SK-N-SH (cell line): ENCODE data around the gene MED31. TPM values are rescaled to one million over a fixed set of nuclear protein-coding genes. Genes with fewer than 3 reads are reported as not detected.

ENCODE experiments used
- CTCF ChIA-PET: fragments of 300-600, 350-600 bp; formaldehyde crosslinking; extraction: SDS; loops from one replicate; lab custom pipeline; 2021; lab: Yijun Ruan, JAX
- POLR2A ChIA-PET: fragments of 350-600 bp; sonication (Branson Sonifier 250); formaldehyde crosslinking; extraction: SDS; loops from one replicate; lab custom pipeline; 2020; ENCODE audit warnings: antibody characterized with exemption, inconsistent platforms; lab: Yijun Ruan, JAX
- DNase-seq: peaks from one replicate; pipeline ENCODE4 v3.0.0; 2012
- H2AFZ ChIP-seq: fragments of 200-600 bp; sonication (generic); 2 replicates; pipeline ENCODE4 v1.8.1; 2016; ENCODE audit warnings: antibody characterized with exemption, mild to moderate bottlenecking, low read depth
- H3F3A ChIP-seq: fragments of 200-600 bp; sonication (generic); replicated peaks from 2 replicates; pipeline ENCODE3; 2016; ENCODE audit warnings: antibody characterized with exemption, mild to moderate bottlenecking; ENCODE audit not compliant: insufficient read depth
- H3K27ac ChIP-seq, 2 experiments: fragments of 200-500 bp in 1 of 2; fragments of 200-600 bp in 1 of 2; sonication (Bioruptor generic) in 1 of 2; sonication (generic), shearing (Covaris generic) in 1 of 2; 2 replicates each; pipeline versions ENCODE4 v1.5.1 to v1.6.1; 2014 to 2016; ENCODE audit warnings: low read depth in 2 of 2, inconsistent platforms in 1 of 2, low read length in 1 of 2, mild to moderate bottlenecking in 1 of 2, mixed read lengths in 1 of 2
- H3K27me3 ChIP-seq: fragments of 200-600 bp; sonication (generic), shearing (Covaris generic); 2 replicates; pipeline ENCODE4 v1.6.1; 2016; ENCODE audit warnings: mixed run types; ENCODE audit not compliant: insufficient read depth
- H3K36me3 ChIP-seq, 2 experiments: fragments of 200-500 bp in 1 of 2; fragments of 200-600 bp in 1 of 2; sonication (Bioruptor generic) in 1 of 2; sonication (generic) in 1 of 2; replicated peaks in 1 of 2; 2 replicates each; pipeline versions ENCODE3 to v1.5.1; 2014 to 2016; ENCODE audit warnings: low read length in 1 of 2, mild to moderate bottlenecking in 1 of 2; ENCODE audit not compliant: insufficient read depth in 2 of 2, control insufficient read depth in 1 of 2
- H3K4me1 ChIP-seq, 2 experiments: fragments of 200-500 bp in 1 of 2; fragments of 200-600 bp in 1 of 2; sonication (Bioruptor generic) in 1 of 2; sonication (generic), shearing (Covaris generic) in 1 of 2; 2 replicates each; pipeline versions ENCODE4 v1.5.1 to v1.6.1; 2014 to 2016; ENCODE audit warnings: low read depth in 1 of 2, low read length in 1 of 2, mixed run types in 1 of 2; ENCODE audit not compliant: insufficient read depth in 2 of 2, control insufficient read depth in 1 of 2
- H3K4me2 ChIP-seq: fragments of 200-600 bp; sonication (generic), shearing (Covaris generic); 2 replicates; pipeline ENCODE4 v1.6.1; 2017; ENCODE audit warnings: mixed run types
- H3K4me3 ChIP-seq, 2 experiments: fragments of 200-500 bp in 1 of 2; fragments of 200-600 bp in 1 of 2; sonication (Bioruptor generic) in 1 of 2; sonication (generic), shearing (Covaris generic) in 1 of 2; 2 replicates each; pipeline versions ENCODE4 v1.5.1 to v1.8.1; 2014 to 2016; ENCODE audit warnings: low read depth in 2 of 2, inconsistent platforms in 1 of 2, low read length in 1 of 2, mild to moderate bottlenecking in 1 of 2, mixed read lengths in 1 of 2, moderate library complexity in 1 of 2
- H3K79me2 ChIP-seq: fragments of 200-600 bp; sonication (generic); 2 replicates; pipeline ENCODE4 v1.8.1; 2017; ENCODE audit warnings: mild to moderate bottlenecking; ENCODE audit not compliant: insufficient read depth
- H3K9ac ChIP-seq: fragments of 200-600 bp; sonication (generic); 2 replicates; pipeline ENCODE4 v1.6.1; 2017; ENCODE audit warnings: mixed run types
- H3K9me2 ChIP-seq: fragments of 200-600 bp; sonication (generic); 2 replicates; pipeline ENCODE4 v1.6.1; 2017; ENCODE audit warnings: mixed run types
- H3K9me3 ChIP-seq: fragments of 200-600 bp; sonication (generic); 2 replicates; pipeline ENCODE4 v1.6.1; 2017; ENCODE audit warnings: mixed run types, mild to moderate bottlenecking, moderate library complexity
- H4K20me1 ChIP-seq: fragments of 200-600 bp; sonication (generic); 2 replicates; pipeline ENCODE4 v1.6.1; 2017; ENCODE audit warnings: mild to moderate bottlenecking, mixed run types; ENCODE audit not compliant: insufficient read depth
- CHD2 ChIP-seq: fragments of 150-350 bp; IDR thresholded peaks from 2 replicates; pipeline ENCODE4 v1.6.1; 2018; ENCODE audit warnings: low read length; ENCODE audit not compliant: partially characterized antibody
- ELF1 ChIP-seq: IDR thresholded peaks from 2 replicates; pipeline ENCODE4 v1.4.0; 2012
- EP300 ChIP-seq, 2 experiments: IDR thresholded peaks; 2 replicates each; pipeline versions ENCODE4 v1.4.0 to v1.6.1; 2012; ENCODE audit warnings: borderline replicate concordance in 1 of 2, low read depth in 1 of 2, low read length in 1 of 2
- EZH2phosphoT487 ChIP-seq: fragments of 200-600 bp; sonication (generic); IDR thresholded peaks from 2 replicates; pipeline ENCODE4 v1.6.1; 2017; ENCODE audit warnings: low read depth, mixed run types, mild to moderate bottlenecking, antibody characterized with exemption, moderate library complexity, borderline replicate concordance
- FOSL2 ChIP-seq: IDR thresholded peaks from 2 replicates; pipeline ENCODE4 v1.4.0; 2012; ENCODE audit warnings: low read depth, mild to moderate bottlenecking, moderate library complexity, borderline replicate concordance
- GATA2 ChIP-seq: sonication (generic); formaldehyde crosslinking; IDR thresholded peaks from 2 replicates; pipeline ENCODE4 v1.5.0; 2020; ENCODE audit warnings: mild to moderate bottlenecking, missing genetic modification reagents
- MXI1 ChIP-seq: IDR thresholded peaks from 2 replicates; pipeline ENCODE4 v1.6.1; 2012; ENCODE audit warnings: mild to moderate bottlenecking, low read depth, low read length, improper control_type of control experiment
- RAD21 ChIP-seq: IDR thresholded peaks from 2 replicates; pipeline ENCODE4 v1.6.1; 2012; ENCODE audit warnings: mild to moderate bottlenecking, low read length
- RCOR1 ChIP-seq: fragments of 150-350 bp; IDR thresholded peaks from 2 replicates; pipeline ENCODE4 v1.6.1; 2017; ENCODE audit warnings: antibody characterized with exemption, low read length
- SIN3A ChIP-seq: IDR thresholded peaks from 2 replicates; pipeline ENCODE4 v1.6.1; 2012; ENCODE audit warnings: low read depth, mild to moderate bottlenecking, low read length, moderate library complexity, borderline replicate concordance
- SMC3 ChIP-seq: IDR thresholded peaks from 2 replicates; pipeline ENCODE4 v1.6.1; 2012; ENCODE audit warnings: low read depth, low read length, improper control_type of control experiment
- TAF1 ChIP-seq: IDR thresholded peaks from 2 replicates; pipeline ENCODE4 v1.6.1; 2012; ENCODE audit warnings: low read depth, mild to moderate bottlenecking, low read length, moderate library complexity, borderline replicate concordance
- YY1 ChIP-seq: IDR thresholded peaks from 2 replicates; pipeline ENCODE4 v1.4.0; 2012; ENCODE audit warnings: low read depth, mild to moderate bottlenecking
- WGBS: methylation state at CpG from one replicate; pipeline ENCODE4 v1.1.6; 2017; ENCODE audit warnings: low lambda C conversion rate; 5-methylcytosine and 5-hydroxymethylcytosine counted together
- polyA plus RNA-seq, 3 experiments: library from polyadenylated mRNA; depleted of rRNA; stranded (reverse); fragments of >200 nt; gene quantifications; 2 replicates each; pipeline ENCODE4 v1.2.3, GENCODE V29; 2012
- TF ChIP-seq, protein P1 (sequence below): fragments of 150-350 bp; IDR thresholded peaks from 2 replicates; pipeline ENCODE4 v1.6.1; 2017; ENCODE audit warnings: antibody characterized with exemption, low read length, low read depth, borderline replicate concordance
- TF ChIP-seq, protein P2 (sequence below): IDR thresholded peaks from 2 replicates; pipeline ENCODE4 v1.4.0; 2012; ENCODE audit warnings: low read depth, borderline replicate concordance
- TF ChIP-seq, protein P3 (sequence below): IDR thresholded peaks from 2 replicates; pipeline ENCODE4; 2012
- TF ChIP-seq, protein P4 (sequence below): fragments of 150-350 bp; IDR thresholded peaks from 2 replicates; pipeline ENCODE4 v1.6.1; 2016; ENCODE audit warnings: mild to moderate bottlenecking, low read depth, low read length
- TF ChIP-seq, protein P5 (sequence below): IDR thresholded peaks from 2 replicates; pipeline ENCODE4 v1.6.1; 2012; ENCODE audit warnings: mild to moderate bottlenecking, low read depth, low read length, moderate library complexity

The MED31 gene
- polyA plus RNA-seq, 1 of the 3 experiments (the other 2 are of a cell fraction): 15.1 TPM

DNA sequence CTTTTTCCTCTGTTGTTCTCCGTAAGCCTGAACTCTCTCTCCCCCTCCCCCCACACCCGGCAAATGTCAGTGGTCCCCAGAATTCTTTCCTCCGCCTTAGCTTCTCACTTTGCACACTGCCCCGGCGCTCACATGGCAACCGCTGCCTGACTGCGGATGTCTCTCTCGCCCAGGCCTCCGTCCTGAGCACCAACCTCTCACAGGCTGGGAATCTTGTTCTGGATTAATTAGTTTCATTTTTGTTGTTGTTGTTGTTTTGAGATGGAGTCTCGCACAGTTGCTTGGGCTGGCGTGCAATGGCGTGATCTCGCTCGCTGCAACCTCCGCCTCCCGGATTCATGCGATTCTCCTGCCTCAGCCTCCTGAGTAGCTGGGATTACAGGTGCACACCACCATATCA is 16.8 kb upstream of the MED31 start:
- Histone ChIP-seq H3K27me3 (peaks cover 54% of the 10 kb centered on the region), H3K9me3 (no peaks in the 10 kb centered on the region), H2AFZ (no peak overlapping the region), H3K9ac (no peak overlapping the region), H3K79me2 (no peaks in the 10 kb centered on the region), H4K20me1 (no peaks in the 10 kb centered on the region), H3K4me2 (no peak overlapping the region), H3K4me3 (no peak overlapping the region), H3K27ac (no peak overlapping the region), H3K4me1 (no peaks in the 10 kb centered on the region), H3F3A (no peaks in the 10 kb centered on the region), H3K9me2 (no peaks in the 10 kb centered on the region), H3K36me3 (no peaks in the 10 kb centered on the region)
- WGBS: 68% methylated on average over 17 of the region's 17 CpGs
- ChIA-PET CTCF (interaction anchor here (0.8 to 3.3 kb wide), 3 partner anchors 9 to 1429 kb away, joined by 3 to 12 read pairs (median 3); no protein-coding TSS in a partner anchor), POLR2A (no interaction called here)
- no peak for DNase-seq
- TF ChIP-seq SIN3A (no peak), RCOR1 (no peak), RAD21 (no peak), YY1 (no peak), TAF1 (no peak)
- TF ChIP-seq, protein P1, sequence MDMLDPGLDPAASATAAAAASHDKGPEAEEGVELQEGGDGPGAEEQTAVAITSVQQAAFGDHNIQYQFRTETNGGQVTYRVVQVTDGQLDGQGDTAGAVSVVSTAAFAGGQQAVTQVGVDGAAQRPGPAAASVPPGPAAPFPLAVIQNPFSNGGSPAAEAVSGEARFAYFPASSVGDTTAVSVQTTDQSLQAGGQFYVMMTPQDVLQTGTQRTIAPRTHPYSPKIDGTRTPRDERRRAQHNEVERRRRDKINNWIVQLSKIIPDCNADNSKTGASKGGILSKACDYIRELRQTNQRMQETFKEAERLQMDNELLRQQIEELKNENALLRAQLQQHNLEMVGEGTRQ: no peak

DNA sequence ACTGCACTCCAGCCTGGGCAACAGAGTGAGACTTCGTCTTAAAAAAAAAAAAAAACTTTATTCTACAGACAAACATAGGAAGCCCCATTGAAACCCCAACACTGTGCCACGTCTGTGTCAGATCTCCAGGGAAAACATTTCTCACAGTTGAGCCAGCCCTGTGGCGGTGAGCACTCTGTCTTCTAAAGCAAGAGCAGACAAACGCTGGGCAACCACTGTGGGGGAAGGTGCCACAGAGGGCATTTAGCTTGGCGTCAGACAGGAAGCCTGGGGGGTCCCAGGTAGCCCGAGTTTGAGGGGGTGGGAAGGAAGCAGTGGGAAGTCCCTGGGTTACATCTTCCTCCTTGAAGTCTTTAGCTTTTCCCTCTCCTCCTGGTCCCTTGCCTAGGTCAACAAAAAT is 16.1 kb upstream of the MED31 start:
- Histone ChIP-seq H3K4me1 (no peaks in the 10 kb centered on the region), H3K36me3 (no peaks in the 10 kb centered on the region), H3K27me3 (peaks cover 47% of the 10 kb centered on the region; the same call in 1 of the 2 replicates), H3K4me2 (no peak overlapping the region), H3K9ac (no peak overlapping the region), H3K27ac (no peak overlapping the region), H4K20me1 (no peaks in the 10 kb centered on the region), H2AFZ (no peak overlapping the region), H3K79me2 (no peaks in the 10 kb centered on the region), H3F3A (no peaks in the 10 kb centered on the region), H3K4me3 (no peak overlapping the region), H3K9me2 (no peaks in the 10 kb centered on the region), H3K9me3 (no peaks in the 10 kb centered on the region)
- 14% methylated on average over 6 of the region's 6 CpGs for WGBS
- ChIA-PET POLR2A (no interaction called here), CTCF (interaction anchor here (0.8 to 3.3 kb wide), 4 partner anchors 10 to 1428 kb away, joined by 3 to 12 read pairs (median 3); no protein-coding TSS in a partner anchor)
- DNase-seq: no peak
- no peak for TF ChIP-seq SIN3A
- no peak for TF ChIP-seq FOSL2
- TF ChIP-seq MXI1: no peak
- TF ChIP-seq EP300 (IDR thresholded peaks at IDR 0.05; ENCODE audit: borderline replicate concordance in 1 of 2, low read depth in 1 of 2, low read length in 1 of 2): no peak
- no peak for TF ChIP-seq EZH2phosphoT487
- TF ChIP-seq, protein P2, sequence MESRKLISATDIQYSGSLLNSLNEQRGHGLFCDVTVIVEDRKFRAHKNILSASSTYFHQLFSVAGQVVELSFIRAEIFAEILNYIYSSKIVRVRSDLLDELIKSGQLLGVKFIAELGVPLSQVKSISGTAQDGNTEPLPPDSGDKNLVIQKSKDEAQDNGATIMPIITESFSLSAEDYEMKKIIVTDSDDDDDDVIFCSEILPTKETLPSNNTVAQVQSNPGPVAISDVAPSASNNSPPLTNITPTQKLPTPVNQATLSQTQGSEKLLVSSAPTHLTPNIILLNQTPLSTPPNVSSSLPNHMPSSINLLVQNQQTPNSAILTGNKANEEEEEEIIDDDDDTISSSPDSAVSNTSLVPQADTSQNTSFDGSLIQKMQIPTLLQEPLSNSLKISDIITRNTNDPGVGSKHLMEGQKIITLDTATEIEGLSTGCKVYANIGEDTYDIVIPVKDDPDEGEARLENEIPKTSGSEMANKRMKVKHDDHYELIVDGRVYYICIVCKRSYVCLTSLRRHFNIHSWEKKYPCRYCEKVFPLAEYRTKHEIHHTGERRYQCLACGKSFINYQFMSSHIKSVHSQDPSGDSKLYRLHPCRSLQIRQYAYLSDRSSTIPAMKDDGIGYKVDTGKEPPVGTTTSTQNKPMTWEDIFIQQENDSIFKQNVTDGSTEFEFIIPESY: no peak
- TF ChIP-seq, protein P3, sequence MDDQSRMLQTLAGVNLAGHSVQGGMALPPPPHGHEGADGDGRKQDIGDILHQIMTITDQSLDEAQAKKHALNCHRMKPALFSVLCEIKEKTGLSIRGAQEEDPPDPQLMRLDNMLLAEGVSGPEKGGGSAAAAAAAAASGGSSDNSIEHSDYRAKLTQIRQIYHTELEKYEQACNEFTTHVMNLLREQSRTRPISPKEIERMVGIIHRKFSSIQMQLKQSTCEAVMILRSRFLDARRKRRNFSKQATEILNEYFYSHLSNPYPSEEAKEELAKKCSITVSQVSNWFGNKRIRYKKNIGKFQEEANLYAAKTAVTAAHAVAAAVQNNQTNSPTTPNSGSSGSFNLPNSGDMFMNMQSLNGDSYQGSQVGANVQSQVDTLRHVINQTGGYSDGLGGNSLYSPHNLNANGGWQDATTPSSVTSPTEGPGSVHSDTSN: no peak
- no peak for TF ChIP-seq RCOR1
- no peak for TF ChIP-seq ELF1
- TF ChIP-seq SMC3: no peak
- no peak for TF ChIP-seq GATA2
- no peak for TF ChIP-seq RAD21
- TF ChIP-seq, protein P4, sequence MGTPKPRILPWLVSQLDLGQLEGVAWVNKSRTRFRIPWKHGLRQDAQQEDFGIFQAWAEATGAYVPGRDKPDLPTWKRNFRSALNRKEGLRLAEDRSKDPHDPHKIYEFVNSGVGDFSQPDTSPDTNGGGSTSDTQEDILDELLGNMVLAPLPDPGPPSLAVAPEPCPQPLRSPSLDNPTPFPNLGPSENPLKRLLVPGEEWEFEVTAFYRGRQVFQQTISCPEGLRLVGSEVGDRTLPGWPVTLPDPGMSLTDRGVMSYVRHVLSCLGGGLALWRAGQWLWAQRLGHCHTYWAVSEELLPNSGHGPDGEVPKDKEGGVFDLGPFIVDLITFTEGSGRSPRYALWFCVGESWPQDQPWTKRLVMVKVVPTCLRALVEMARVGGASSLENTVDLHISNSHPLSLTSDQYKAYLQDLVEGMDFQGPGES: no peak
- TF ChIP-seq, protein P5, sequence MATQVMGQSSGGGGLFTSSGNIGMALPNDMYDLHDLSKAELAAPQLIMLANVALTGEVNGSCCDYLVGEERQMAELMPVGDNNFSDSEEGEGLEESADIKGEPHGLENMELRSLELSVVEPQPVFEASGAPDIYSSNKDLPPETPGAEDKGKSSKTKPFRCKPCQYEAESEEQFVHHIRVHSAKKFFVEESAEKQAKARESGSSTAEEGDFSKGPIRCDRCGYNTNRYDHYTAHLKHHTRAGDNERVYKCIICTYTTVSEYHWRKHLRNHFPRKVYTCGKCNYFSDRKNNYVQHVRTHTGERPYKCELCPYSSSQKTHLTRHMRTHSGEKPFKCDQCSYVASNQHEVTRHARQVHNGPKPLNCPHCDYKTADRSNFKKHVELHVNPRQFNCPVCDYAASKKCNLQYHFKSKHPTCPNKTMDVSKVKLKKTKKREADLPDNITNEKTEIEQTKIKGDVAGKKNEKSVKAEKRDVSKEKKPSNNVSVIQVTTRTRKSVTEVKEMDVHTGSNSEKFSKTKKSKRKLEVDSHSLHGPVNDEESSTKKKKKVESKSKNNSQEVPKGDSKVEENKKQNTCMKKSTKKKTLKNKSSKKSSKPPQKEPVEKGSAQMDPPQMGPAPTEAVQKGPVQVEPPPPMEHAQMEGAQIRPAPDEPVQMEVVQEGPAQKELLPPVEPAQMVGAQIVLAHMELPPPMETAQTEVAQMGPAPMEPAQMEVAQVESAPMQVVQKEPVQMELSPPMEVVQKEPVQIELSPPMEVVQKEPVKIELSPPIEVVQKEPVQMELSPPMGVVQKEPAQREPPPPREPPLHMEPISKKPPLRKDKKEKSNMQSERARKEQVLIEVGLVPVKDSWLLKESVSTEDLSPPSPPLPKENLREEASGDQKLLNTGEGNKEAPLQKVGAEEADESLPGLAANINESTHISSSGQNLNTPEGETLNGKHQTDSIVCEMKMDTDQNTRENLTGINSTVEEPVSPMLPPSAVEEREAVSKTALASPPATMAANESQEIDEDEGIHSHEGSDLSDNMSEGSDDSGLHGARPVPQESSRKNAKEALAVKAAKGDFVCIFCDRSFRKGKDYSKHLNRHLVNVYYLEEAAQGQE: no peak
- TF ChIP-seq CHD2: no peak
